ENCODE results near the gene ERVMER34-1.

Gene ERVMER34-1

DNA sequence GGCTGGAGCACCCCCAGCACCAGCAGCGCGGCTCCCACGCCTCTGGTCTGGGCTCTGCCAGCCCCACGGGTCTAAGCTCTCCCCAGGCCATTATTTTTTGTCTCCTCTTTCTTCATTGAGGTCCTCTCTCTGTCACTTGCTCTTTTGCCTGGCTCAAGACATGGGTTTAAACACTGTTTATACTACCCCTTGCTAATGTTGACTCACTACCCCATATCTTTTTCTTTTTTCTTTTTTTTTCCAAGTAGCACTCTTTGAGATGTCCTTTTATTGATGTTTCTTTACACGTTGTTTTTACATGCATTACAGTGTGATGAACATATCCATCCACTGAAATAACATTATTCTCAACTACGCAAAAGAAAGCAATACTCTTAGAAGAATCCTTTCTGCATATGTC is 1.7 kb upstream of the ERVMER34-1 start:
- no peak for TF ChIP-seq TAF1 (IDR thresholded peaks at IDR 0.05; ENCODE audit: borderline replicate concordance, insufficient read depth, low read length)
- TF ChIP-seq FOXP2 (optimal IDR thresholded peaks at IDR 0.05; ENCODE audit: borderline replicate concordance, extremely low read depth, extremely low read length, insufficient read depth): no peak
- TF ChIP-seq POLR2AphosphoS5 (IDR thresholded peaks at IDR 0.05; ENCODE audit: low read depth, low read length): no peak
- TF ChIP-seq, protein P1, sequence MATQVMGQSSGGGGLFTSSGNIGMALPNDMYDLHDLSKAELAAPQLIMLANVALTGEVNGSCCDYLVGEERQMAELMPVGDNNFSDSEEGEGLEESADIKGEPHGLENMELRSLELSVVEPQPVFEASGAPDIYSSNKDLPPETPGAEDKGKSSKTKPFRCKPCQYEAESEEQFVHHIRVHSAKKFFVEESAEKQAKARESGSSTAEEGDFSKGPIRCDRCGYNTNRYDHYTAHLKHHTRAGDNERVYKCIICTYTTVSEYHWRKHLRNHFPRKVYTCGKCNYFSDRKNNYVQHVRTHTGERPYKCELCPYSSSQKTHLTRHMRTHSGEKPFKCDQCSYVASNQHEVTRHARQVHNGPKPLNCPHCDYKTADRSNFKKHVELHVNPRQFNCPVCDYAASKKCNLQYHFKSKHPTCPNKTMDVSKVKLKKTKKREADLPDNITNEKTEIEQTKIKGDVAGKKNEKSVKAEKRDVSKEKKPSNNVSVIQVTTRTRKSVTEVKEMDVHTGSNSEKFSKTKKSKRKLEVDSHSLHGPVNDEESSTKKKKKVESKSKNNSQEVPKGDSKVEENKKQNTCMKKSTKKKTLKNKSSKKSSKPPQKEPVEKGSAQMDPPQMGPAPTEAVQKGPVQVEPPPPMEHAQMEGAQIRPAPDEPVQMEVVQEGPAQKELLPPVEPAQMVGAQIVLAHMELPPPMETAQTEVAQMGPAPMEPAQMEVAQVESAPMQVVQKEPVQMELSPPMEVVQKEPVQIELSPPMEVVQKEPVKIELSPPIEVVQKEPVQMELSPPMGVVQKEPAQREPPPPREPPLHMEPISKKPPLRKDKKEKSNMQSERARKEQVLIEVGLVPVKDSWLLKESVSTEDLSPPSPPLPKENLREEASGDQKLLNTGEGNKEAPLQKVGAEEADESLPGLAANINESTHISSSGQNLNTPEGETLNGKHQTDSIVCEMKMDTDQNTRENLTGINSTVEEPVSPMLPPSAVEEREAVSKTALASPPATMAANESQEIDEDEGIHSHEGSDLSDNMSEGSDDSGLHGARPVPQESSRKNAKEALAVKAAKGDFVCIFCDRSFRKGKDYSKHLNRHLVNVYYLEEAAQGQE (IDR thresholded peaks at IDR 0.05; ENCODE audit: insufficient read depth in 1 of 2, low read depth in 2 of 2, low read length in 2 of 2): no peak
- TF ChIP-seq SIN3A (IDR thresholded peaks at IDR 0.05; ENCODE audit: borderline replicate concordance, insufficient read depth, low read length): no peak

- TF ChIP-seq SIN3A (IDR thresholded peaks at IDR 0.05; ENCODE audit: borderline replicate concordance, insufficient read depth, low read length) (no peak), FOXP2 (optimal IDR thresholded peaks at IDR 0.05; ENCODE audit: borderline replicate concordance, extremely low read depth, extremely low read length, insufficient read depth) (no peak), TAF1 (IDR thresholded peaks at IDR 0.05; ENCODE audit: borderline replicate concordance, insufficient read depth, low read length) (no peak), POLR2AphosphoS5 (IDR thresholded peaks at IDR 0.05; ENCODE audit: low read depth, low read length) (no peak)
- TF ChIP-seq, protein P1 (IDR thresholded peaks at IDR 0.05; ENCODE audit: insufficient read depth in 1 of 2, low read depth in 2 of 2, low read length in 2 of 2): no peak
Observed at GRCh38 chr4:52751487-52751911, 274 bp upstream of the ERVMER34-1 start.

DNA sequence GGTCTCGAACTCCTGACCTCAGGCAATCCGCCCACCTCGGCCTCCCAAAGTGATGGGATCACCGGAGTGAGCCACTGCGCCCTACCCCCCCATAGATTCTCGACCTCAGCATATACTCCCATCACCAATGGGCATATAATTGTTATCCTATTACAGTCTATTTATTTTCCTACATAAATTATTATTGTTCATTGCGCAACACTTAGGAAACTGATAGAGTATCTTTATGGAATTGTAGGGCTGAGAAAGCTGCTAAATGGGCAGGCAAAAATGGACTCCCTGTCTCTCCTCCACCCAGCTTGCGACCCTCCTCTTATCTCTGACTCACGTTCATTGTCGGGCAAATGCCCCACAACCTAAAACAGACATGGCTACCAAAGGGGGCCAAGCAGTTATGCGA is 1.0 kb downstream of the ERVMER34-1 start:
- TF ChIP-seq SIN3A (IDR thresholded peaks at IDR 0.05; ENCODE audit: borderline replicate concordance, insufficient read depth, low read length) (no peak), FOXP2 (optimal IDR thresholded peaks at IDR 0.05; ENCODE audit: borderline replicate concordance, extremely low read depth, extremely low read length, insufficient read depth) (no peak)

DNA sequence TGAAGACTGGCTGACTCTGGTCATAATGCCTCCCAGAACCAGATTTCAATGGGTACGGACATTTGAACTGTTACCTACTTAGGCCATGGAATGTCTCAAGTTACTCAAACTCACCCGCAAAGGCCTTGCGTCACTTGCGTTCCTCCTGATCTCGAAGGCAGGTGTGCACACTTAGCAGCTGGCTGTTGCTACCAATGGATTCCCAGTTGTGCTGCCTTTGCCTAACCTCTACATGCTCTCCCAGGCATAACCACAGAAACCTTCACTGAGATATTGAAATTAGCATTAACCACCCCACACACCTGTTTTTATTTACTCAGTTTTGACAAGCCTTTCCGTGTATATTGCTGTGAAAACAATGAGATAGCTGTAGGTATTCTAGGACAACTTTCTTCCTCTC is 2.8 kb downstream of the ERVMER34-1 start:
- TF ChIP-seq, protein P1 (IDR thresholded peaks at IDR 0.05; ENCODE audit: insufficient read depth in 1 of 2, low read depth in 2 of 2, low read length in 2 of 2): no peak
- TF ChIP-seq FOXP2 (optimal IDR thresholded peaks at IDR 0.05; ENCODE audit: borderline replicate concordance, extremely low read depth, extremely low read length, insufficient read depth) (no peak), SIN3A (IDR thresholded peaks at IDR 0.05; ENCODE audit: borderline replicate concordance, insufficient read depth, low read length) (no peak), POLR2AphosphoS5 (IDR thresholded peaks at IDR 0.05; ENCODE audit: low read depth, low read length) (no peak), TAF1 (IDR thresholded peaks at IDR 0.05; ENCODE audit: borderline replicate concordance, insufficient read depth, low read length) (no peak)

- no peak for TF ChIP-seq FOXP2 (optimal IDR thresholded peaks at IDR 0.05; ENCODE audit: borderline replicate concordance, extremely low read depth, extremely low read length, insufficient read depth)
- no peak for TF ChIP-seq POLR2AphosphoS5 (IDR thresholded peaks at IDR 0.05; ENCODE audit: low read depth, low read length)
- no peak for TF ChIP-seq SIN3A (IDR thresholded peaks at IDR 0.05; ENCODE audit: borderline replicate concordance, insufficient read depth, low read length)
- TF ChIP-seq, protein P1 (IDR thresholded peaks at IDR 0.05; ENCODE audit: insufficient read depth in 1 of 2, low read depth in 2 of 2, low read length in 2 of 2): no peak
- no peak for TF ChIP-seq TAF1 (IDR thresholded peaks at IDR 0.05; ENCODE audit: borderline replicate concordance, insufficient read depth, low read length)
Observed at GRCh38 chr4:52744588-52744987, 6.6 kb downstream of the ERVMER34-1 start.

Data from PFSK-1 (cell line).